Effector CD4-positive, alpha-beta T cell (primary cell): ENCODE data around the gene TSHB. TPM values are rescaled to one million over a fixed set of nuclear protein-coding genes. Genes with fewer than 3 reads are reported as not detected.
"Not testable (repeated sequence)": the region's sequence is repeated elsewhere in the genome, so short reads cannot be mapped to it uniquely, and the experiment has no call there.

Experiments
- DNase-seq: peaks from one replicate; pipeline ENCODE4 v3.0.0-alpha.2; 2020
- total RNA-seq: gene quantifications from one replicate; lab custom pipeline; 2026; lab: John Stamatoyannopoulos, UW

The TSHB gene
- total RNA-seq, result not detected

GRCh38 chr1:115029526-115029925, at the start of gene TSHB:
TSHB (plus strand) TSS chr1:115029826; CDS start chr1:115033363, 3,537 bp downstream.
- no peak for DNase-seq

- DNase-seq, result no peak
Observed at GRCh38 chr1:114982251-114982650, 47.4 kb upstream of the TSHB start.

GRCh38 chr1:114986286-114986685, 43.3 kb upstream of the TSHB start:
- DNase-seq, result no peak

- DNase-seq, result no peak
Observed at GRCh38 chr1:114988095-114988494, 41.5 kb upstream of the TSHB start.

GRCh38 chr1:114997510-114998289, 31.9 kb upstream of the TSHB start:
- DNase-seq, result no peak

- DNase-seq, result no peak
Observed at GRCh38 chr1:115006191-115006590, 23.4 kb upstream of the TSHB start.

- no peak for DNase-seq
Observed at GRCh38 chr1:115012006-115012405, 17.6 kb upstream of the TSHB start.

GRCh38 chr1:115012434-115012833, 17.2 kb upstream of the TSHB start:
- DNase-seq, result no peak

- DNase-seq, result no peak
Observed at GRCh38 chr1:115013792-115014191, 15.8 kb upstream of the TSHB start.

- not testable (repeated sequence) for DNase-seq
Observed at GRCh38 chr1:115019549-115019948, 10.1 kb upstream of the TSHB start.

GRCh38 chr1:115021145-115021544, 8.5 kb upstream of the TSHB start:
- no peak for DNase-seq

- no peak for DNase-seq
Observed at GRCh38 chr1:115023593-115023992, 6.0 kb upstream of the TSHB start.

GRCh38 chr1:115031595-115031994, 2.0 kb downstream of the TSHB start:
- no peak for DNase-seq

- DNase-seq, result no peak
Observed at GRCh38 chr1:115035652-115036051, 6.0 kb downstream of the TSHB start.

- no peak for DNase-seq
Observed at GRCh38 chr1:115036814-115037507, 7.3 kb downstream of the TSHB start.

GRCh38 chr1:115040501-115040900, 10.9 kb downstream of the TSHB start:
- no peak for DNase-seq

- no peak for DNase-seq
Observed at GRCh38 chr1:115041654-115042053, 12.0 kb downstream of the TSHB start.

- DNase-seq, result no peak
Observed at GRCh38 chr1:115046751-115047150, 17.1 kb downstream of the TSHB start.

- DNase-seq, result no peak
Observed at GRCh38 chr1:115051850-115052249, 22.2 kb downstream of the TSHB start.

- DNase-seq, result peak; percentile 49
Observed at GRCh38 chr1:115052454-115053083, 22.9 kb downstream of the TSHB start.

GRCh38 chr1:115056395-115056798, 26.8 kb downstream of the TSHB start:
- DNase-seq, result no peak

GRCh38 chr1:115057661-115058254, 28.1 kb downstream of the TSHB start:
- no peak for DNase-seq

GRCh38 chr1:115059316-115059715, 29.7 kb downstream of the TSHB start:
- no peak for DNase-seq
